Stimulated activated naive CD8-positive, alpha-beta T cell treated with anti-CD3 and anti-CD28 coated beads, Interleukin-15, Interleukin-2, amounts not matched to agents 100 U/mL and 50 U/mL, for 24 hours (primary cell): Measurements from ENCODE around the gene ATP6V0A4.
"Not testable (repeated sequence)": the region's sequence is repeated elsewhere in the genome, so short reads cannot be mapped to it uniquely, and the experiment has no call there.

Source experiments
- ATAC-seq: fragments of 150-1000 bp; cut with Tn5 transposase; one replicate; pipeline ENCODE4 v1.10.0; 2021
- DNase-seq: peaks from one replicate; pipeline ENCODE4 v3.0.0; 2021

Gene ATP6V0A4

GRCh38 chr7:138802706-138803105 lies 4.7 kb upstream of the ATP6V0A4 start:
- DNase-seq (no peak), ATAC-seq (no peak)

DNA sequence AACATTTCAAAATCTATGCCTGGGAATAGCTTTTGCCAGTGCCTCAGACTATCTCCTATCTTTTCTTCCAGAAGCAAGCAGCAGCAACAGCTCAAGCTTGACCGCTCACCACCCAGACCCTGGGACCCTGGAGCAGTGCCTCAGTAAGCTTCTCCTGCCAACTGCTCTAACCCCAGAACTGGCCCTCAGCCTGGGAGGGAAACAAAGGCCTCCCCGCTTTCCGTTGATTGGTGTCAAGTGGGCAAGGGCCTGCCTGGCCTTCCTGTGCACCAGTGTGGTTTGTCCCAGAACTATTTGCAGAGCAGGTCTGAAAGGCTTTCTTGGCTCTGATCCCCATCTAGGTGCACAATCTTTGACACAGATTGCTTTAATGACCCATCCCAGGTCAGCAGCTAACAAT lies 3.3 kb upstream of the ATP6V0A4 start:
- DNase-seq: no peak
- ATAC-seq: no peak

GRCh38 chr7:138799336-138800000 lies 1.5 kb upstream of the ATP6V0A4 start:
- ATAC-seq (no peak), DNase-seq (no peak)

DNA sequence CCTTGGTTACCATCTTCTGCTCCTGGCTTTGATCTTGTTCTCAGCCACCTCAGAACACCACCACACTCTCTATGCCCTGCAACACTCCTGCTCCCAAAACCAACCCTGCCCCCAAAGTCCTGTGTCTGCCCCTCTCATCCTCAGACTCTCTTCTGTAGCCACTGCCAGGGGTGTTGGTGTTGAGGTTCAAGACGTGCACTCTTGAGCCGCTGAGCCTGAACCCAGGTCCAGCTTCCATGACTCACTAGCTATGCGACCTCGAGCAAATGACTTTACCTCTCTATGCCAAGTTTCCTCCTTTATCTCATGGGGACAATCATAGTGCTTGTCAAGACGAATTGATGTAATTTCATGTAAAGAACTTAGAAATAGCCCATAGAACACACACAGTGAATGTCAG lies 840 bp upstream of the ATP6V0A4 start:
- ATAC-seq: no peak
- DNase-seq: no peak

DNA sequence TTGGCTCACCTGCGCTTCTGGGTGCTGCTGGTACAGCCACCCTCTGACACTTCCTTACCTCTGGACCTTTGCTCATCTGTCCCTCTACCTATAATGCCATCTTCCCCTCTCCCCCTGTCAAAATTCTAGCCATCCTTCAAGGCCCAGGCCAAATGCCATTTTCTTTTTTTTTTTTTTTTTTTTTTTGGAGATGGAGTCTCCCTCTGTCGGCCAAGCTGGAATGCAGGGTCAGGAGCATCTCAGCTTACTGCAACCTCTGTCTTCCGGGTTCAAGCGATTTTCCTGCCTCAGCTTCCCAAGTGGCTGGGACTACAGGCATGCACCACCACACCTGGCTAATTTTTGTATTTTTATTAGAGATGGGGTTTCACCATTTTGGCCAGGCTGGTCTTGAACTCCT lies 950 bp downstream of the ATP6V0A4 start:
- not testable (repeated sequence) for ATAC-seq, DNase-seq

DNA sequence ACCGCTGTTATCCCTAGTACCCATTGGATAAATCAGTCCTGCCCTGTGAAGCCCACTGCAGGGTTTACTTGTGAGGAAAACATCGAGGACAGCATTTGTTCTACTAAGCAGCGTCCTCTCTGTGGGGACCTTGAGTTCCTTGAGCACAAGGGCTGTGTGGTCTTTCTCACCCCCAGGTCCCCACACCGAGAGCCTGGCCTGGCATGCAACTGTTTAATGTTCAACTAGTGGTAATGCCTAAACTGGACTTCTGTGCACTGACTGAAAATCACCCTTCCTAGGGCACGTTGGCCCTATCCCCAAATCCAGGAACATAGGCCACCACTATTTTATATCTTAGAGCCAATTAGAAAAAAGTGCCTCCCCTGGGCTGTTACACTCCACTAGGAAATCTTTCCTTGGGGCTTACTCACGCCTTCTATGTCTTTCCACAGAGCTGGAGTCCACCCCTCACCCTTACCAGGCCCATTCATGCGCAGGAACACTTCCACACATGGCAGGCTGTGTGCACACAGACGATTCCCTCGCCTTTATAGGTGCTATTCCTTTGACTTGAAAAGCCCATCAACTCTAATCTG lies 1.9 kb downstream of the ATP6V0A4 start:
- DNase-seq (no peak), ATAC-seq (no peak)

- no peak for DNase-seq
- no peak for ATAC-seq
Measured at GRCh38 chr7:138785587-138786437, 12.2 kb downstream of the ATP6V0A4 start.

DNA sequence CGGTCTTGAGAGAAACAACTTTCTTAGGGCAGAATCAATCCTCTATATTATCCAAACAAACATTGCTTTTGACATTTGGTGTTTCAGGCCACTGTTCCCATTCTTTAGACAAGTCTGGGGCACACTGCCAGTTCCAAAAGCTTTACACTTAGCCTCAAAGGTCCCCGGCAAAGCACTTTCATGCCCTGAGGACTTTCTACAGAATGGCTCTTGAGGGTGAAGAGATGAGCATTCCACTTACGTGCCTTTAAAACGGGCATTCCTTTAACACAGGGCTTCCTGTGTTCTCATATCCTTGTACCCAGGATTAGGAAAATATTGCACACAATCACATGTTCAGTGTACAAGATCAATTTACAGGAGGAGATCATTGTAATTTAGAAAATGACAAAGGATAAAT lies 13.3 kb downstream of the ATP6V0A4 start:
- no peak for DNase-seq
- ATAC-seq: no peak

- ATAC-seq: no peak
- no peak for DNase-seq
Measured at GRCh38 chr7:138781004-138781403, 17.0 kb downstream of the ATP6V0A4 start.

DNA sequence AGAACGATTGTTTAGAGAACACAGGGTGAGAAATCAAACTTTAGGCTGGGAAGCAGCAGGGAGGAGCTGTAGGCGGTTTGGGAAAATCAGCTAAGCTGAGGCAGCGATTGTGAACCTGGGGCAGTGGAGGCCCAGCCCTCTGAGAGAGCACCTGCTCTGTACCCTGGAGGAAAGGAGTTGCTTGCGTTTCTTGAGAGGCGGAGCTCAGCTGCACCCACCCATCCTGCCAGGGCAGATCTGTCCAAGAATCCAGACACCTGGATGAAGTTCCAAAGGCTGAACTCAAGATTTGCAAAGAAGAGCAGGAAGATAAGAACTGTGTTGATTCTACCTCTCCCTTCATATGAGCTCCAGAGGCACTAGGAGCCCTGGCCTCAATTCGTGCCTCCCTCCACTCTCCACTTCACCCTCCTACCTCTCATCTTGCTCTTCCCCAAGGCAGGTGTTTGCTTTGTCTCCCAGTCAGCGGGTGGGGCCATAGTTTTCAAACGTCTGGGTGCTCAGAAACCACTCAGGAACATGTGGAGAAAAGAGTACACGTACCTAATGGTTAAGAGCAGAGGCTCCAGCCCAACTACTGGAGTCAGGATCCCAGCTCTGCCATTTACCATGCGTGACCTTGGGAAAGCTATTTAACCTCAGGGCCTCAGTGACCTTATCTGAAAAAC lies 21.7 kb downstream of the ATP6V0A4 start:
- ATAC-seq (no peak), DNase-seq (no peak)

- ATAC-seq (no peak), DNase-seq (no peak)
Measured at GRCh38 chr7:138773817-138774216, 24.2 kb downstream of the ATP6V0A4 start.

DNA sequence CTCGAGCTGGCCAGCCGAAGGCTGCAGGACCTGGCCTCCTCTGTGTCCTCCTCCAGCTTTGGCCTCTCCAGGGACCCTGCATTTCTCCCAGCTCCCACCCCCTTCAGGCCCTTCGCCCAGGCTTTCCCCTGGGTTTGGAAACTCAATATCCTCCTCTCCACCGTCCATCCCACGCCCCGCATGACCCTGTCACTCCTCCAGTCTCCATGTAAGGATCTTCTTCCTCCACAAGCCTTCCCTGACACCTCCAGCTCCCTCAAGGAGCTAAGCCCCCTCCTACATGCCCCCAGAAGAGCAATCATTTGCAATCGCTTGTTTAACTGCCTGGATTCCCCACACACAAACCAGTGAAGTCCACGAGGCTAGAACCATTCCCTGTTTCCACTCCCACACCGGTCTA lies 24.8 kb downstream of the ATP6V0A4 start:
- no peak for DNase-seq
- no peak for ATAC-seq

DNA sequence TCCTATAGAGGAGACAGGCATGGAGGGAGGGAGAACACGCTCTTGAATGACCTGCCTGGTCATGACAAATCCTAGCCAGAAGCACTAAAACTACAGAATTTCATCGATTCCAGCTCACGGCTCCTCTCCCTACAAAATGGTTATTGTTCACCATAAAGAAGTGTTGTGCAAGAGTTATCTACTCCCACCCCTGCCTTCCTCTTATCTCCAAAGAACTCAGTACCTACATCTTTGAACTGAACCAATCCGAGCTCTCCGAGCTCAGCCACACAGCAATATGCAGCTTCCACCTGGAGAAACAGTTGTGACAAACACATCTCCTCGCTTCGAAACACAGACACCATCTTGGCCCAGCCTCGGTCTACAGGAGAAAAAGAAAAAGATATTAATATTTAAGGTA lies 27.1 kb downstream of the ATP6V0A4 start:
- no peak for ATAC-seq
- no peak for DNase-seq

- ATAC-seq (no peak), DNase-seq (no peak)
Measured at GRCh38 chr7:138768241-138768640, 29.8 kb downstream of the ATP6V0A4 start.

DNA sequence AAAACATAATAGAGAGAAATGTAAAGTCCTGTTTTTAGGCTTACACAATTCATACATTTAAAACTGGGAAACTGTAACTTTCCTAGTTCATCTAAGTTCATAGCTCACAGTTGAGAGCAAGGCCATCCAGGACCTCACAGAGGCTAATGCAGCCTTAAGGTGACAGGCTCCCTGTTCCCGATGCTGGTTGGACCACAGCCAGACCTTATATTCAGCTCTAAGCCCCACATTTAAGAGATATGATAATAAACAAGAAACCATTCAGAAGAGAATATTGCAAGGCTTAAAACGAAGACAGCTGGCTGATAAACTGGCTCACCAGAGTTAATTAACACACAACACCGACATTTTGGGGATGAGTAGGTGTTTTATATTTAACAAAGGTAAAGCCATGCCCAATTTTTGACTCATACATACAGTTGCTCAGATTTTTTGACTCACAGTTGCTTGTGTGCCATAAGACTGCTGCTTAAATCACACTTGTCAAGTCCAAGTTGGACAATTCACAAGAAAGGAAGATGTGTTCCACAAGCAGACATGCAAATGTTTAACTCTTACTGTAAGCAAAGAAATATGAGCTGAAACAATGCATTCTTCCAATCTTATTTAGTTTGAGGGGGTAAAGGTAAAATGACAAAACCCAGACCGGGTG lies 41.3 kb downstream of the ATP6V0A4 start:
- ATAC-seq: no peak
- no peak for DNase-seq

GRCh38 chr7:138755842-138756590 lies 42.0 kb downstream of the ATP6V0A4 start:
- ATAC-seq: no peak

GRCh38 chr7:138755331-138755747 lies 42.7 kb downstream of the ATP6V0A4 start:
- ATAC-seq (no peak), DNase-seq (no peak)

More at GRCh38 chr7:138755842-138756590, 42.0 kb downstream of the ATP6V0A4 start:
- DNase-seq: no peak

GRCh38 chr7:138753610-138754009 lies 44.4 kb downstream of the ATP6V0A4 start:
- ATAC-seq (no peak), DNase-seq (no peak)

DNA sequence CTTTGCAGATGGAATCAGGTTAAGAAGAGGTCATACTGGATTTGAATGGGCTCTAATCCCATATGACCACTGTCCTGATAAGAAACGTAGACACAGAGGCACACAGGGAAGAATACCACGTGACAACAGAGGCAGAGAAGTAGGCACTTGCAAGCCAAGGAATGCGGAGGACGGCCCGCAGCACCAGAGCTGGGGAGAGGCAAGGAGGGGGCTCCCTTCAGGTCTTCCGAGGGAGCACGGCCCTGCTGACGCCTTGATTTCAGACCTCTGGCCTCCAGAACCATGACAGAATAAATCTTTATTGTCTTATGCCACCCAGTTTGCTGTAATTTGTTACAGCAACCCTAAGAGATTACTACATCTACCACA lies 44.9 kb downstream of the ATP6V0A4 start:
- no peak for DNase-seq
- no peak for ATAC-seq

- ATAC-seq (peak; percentile 97), DNase-seq (peak; percentile 83)
Measured at GRCh38 chr7:138752518-138753149, 45.4 kb downstream of the ATP6V0A4 start.

- ATAC-seq (no peak), DNase-seq (no peak)
Measured at GRCh38 chr7:138750901-138751464, 47.0 kb downstream of the ATP6V0A4 start.
